GM18909 (cell line): ENCODE results near the gene FARS2.
"Not testable (repeated sequence)": the region's sequence is repeated elsewhere in the genome, so short reads cannot be mapped to it uniquely, and the experiment has no call there.

Experiments used
- ATAC-seq: cut with Tn5 transposase; IDR thresholded peaks from one replicate; pipeline ENCODE4 v1.9.1; 2021; ENCODE audit warnings: mild to moderate bottlenecking; ENCODE audit not compliant: unreplicated experiment, poor library complexity

The FARS2 gene

GRCh38 chr6:5554226-5554625 is 292.9 kb downstream of the FARS2 start:
- ATAC-seq = no peak

- no peak for ATAC-seq
Measured at GRCh38 chr6:5556011-5556410, 294.7 kb downstream of the FARS2 start.

- no peak for ATAC-seq
Measured at GRCh38 chr6:5557506-5557905, 296.2 kb downstream of the FARS2 start.

DNA sequence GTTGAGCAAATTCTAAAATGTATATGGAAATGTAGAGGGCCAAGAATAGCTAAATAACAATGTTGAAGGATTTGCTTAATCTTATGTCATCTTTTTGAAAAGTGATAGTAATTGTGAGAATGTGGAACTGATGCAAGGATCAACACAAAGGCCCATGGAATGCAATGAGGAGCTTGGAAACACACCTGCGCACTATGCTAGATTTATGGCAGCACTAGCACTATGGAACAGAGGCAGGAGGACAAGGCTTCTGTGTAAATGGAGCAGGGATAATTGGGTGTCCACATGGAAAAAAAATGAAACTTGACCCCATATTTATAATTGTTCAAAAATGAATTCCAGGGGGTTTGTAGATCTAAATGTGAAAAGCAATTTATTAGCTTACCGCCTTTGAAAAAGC is 298.3 kb downstream of the FARS2 start:
- no peak for ATAC-seq

DNA sequence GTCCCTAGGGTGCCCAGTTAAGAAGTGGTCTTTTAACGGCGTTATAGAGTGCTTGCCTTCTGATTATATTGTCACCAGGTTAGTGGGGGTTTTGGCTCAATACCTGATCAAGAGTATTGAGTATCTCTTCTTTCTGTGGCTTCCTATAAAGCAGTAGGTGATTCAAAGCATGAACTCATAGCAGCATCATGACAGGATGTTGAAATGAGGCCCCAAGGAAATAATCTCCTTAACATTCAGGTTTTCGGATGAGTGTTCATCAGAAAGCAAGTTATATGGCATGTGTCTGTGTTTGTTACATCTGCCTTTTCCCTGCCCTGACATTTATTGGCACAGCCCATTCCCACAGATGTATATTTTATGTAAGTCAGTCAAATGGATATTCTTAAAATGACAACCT is 301.0 kb downstream of the FARS2 start:
- ATAC-seq = no peak

DNA sequence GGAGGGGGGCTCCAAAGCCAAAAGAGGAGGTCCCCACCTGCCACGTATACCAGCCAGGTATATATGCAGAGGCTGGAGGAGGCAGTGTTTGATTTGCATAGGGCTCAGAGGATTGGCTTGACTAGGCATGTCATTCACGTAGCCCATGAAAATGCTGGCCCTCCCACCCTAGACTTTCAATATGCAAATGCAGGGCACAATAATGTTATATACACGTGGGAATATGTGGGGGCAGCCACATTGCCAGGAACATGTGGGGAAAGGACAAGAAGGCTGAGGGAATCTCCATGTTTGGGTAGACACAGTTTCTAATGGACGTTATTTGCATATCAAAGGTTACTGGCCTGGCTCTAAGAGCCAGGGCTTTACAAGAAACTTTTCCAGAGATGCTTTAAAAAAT is 301.8 kb downstream of the FARS2 start:
- ATAC-seq = no peak

- not testable (repeated sequence) for ATAC-seq
Measured at GRCh38 chr6:5564746-5565145, 303.4 kb downstream of the FARS2 start.

DNA sequence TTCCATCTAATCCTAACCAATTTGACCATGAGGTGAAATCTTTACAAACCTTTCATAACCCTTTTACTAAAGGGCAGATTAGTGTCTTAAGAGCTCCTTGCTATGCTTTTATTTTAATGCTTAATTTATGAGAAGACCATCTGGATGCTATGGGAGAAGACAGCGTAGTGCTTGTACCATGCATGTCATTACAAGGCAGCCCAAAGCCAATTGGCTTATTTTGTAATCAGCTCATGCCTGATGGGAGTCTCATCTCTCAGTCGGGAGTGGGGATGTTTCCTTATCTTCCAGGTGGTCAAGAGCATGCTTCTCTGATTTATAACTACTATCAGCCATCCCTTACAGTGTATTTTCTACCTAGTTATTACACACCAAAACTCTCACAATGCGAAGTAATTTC is 304.7 kb downstream of the FARS2 start:
- ATAC-seq = no peak

- peak; percentile 63 for ATAC-seq
Measured at GRCh38 chr6:5566718-5567117, 305.4 kb downstream of the FARS2 start.

GRCh38 chr6:5567352-5567751 is 306.0 kb downstream of the FARS2 start:
- ATAC-seq = no peak

- ATAC-seq = no peak
Measured at GRCh38 chr6:5567890-5568289, 306.6 kb downstream of the FARS2 start.

DNA sequence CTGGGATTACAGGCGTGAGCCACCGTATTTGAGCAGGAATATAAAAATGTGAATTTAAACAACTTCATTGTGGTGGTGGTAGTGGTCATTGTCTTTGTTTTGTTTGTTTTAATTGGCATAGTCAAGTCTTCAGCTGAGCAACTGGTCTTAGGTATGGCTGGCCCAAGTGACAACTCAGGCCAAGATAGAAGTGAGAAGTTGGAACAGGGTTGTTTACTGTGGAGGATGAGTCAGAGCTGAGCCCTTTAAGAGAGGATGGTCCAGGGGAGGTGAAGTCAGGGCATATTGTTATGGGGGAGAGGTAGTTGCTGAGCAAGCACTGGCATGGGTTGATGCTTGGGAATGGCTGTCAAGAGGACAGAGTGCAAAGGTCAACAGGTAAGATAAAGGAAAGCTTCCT is 308.2 kb downstream of the FARS2 start:
- ATAC-seq = no peak

GRCh38 chr6:5570641-5571040 is 309.3 kb downstream of the FARS2 start:
- ATAC-seq = no peak

GRCh38 chr6:5580736-5581581 is 319.6 kb downstream of the FARS2 start:
- no peak for ATAC-seq

GRCh38 chr6:5582762-5583161 is 321.4 kb downstream of the FARS2 start:
- ATAC-seq = no peak

DNA sequence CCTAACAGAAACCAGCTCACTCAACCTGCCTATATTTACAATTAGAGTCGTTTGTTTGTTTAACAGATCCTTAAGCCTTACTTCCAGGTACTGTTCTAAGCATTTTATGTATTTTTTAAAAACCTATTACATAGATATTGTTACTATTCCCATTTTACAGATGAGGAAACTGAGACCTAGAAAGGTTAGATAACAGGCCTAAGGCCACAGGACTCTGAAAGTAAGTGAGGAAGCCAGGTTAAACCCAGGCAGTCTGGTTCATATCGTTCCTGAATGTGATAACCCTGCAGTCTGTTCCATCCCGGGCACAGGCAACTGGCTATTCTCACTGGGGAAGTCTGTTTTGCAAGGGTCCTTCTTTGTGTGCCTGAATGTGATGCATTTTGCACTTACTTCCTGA is 322.2 kb downstream of the FARS2 start:
- no peak for ATAC-seq

DNA sequence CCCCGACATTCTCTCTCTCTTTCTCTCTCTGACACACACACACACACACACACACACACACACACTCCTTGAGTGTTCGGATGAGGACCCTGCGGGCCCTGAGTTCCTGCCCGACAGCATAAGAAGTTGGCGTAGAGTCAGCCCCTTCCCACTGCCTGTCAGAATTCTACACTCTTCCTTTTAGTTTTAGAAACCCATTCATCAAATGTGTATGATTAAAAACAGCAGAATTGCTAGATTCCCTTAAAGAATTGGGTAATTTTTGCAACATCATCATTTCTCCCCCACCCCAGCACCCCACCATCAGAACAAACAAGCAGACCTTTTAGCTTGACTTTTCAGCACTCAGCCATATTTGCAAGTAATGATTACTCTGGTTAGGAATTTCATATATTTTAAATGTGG is 322.8 kb downstream of the FARS2 start:
- no peak for ATAC-seq

DNA sequence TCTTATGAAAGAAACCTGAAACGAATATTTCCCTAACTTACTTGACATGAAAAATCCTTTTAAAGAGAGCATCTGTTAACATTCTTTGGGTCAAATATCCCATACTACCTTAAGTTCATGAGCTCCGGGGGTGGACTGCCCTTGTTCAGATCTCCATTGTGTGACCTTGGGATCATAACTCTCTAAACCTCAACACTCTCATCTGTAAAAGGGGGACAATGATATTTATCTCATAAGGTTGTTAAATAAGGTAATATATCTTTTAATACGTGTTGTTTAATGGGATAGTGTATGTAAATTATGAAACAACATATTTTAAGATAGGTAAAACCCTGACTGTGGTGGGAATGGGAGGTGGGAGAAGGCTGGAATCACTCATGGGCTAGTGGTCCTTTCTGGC is 326.3 kb downstream of the FARS2 start:
- no peak for ATAC-seq

GRCh38 chr6:5589422-5590141 is 328.3 kb downstream of the FARS2 start:
- ATAC-seq = no peak

DNA sequence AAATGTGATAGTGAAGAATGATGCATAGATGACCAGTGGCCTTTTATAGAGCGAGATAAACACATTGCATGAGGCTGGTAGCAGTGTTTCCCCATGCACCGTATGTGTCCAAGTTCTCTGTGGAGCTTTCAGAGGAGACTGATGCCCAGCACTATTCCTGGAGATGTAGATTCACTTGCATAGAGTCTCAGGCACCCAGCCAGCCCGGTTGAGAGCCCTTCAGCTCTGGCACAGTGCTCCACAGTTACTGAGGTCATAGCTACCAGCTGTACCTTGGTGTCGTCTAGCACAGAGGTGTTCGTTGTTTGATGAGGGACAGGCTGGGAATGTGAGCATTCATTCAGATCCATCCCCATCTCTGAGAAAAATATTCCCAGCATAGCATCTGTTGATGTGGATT is 328.9 kb downstream of the FARS2 start:
- no peak for ATAC-seq

DNA sequence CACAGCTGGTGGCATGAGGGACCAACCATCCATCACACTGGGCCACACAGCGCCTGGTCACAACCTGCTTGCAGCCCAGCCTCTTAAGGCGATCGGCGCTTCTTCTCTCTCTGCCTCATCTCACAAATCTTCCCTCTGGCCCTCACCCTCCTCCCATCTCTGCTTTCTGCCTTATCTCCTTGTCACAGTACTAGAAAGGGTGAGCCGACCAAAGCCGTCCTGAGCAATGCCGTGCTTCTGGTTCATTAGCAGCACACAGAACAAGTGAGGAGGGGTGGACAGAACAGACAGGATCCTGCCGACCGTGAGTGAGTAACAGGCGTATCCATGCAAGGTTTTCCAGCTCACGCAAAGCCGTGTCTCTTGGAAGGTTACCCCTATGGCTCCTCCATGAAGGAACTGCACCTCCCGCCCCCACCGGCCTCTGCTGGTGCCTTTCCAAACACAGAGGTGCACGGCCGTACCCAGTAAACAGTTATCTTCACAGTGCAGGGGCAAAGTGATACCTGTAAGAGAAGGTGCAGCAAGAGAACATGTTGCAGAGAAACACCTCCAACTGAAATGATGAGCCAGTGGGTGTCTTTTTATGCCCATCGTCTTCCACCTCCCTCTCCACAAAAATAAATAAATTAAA is 331.7 kb downstream of the FARS2 start:
- no peak for ATAC-seq
